GM13977 (cell line): ENCODE data around the gene SIRT3.

Experiments
- DNase-seq: peaks from one replicate; pipeline ENCODE4 v3.0.0; 2012; ENCODE audit warnings: low spot score
- CTCF ChIP-seq: IDR thresholded peaks from 2 replicates; pipeline ENCODE4 v1.5.1; 2012; ENCODE audit warnings: mild to moderate bottlenecking, control low read depth; ENCODE audit not compliant: insufficient read depth; ENCODE audit errors: extremely low read depth, missing control alignments
- in situ Hi-C: fragments of 300-500 bp; cut with MboI; formaldehyde crosslinking; loops from one replicate; pipeline ENCODE4 v1.12.0; 2022; ENCODE audit warnings: low sequenced_read_pairs, low pct_unique_long_range_greater_than_20kb, mixed read lengths, inconsistent platforms; ENCODE audit not compliant: unreplicated experiment

Gene SIRT3

GRCh38 chr11:278001-278951, 42.1 kb upstream of the SIRT3 start, which contains the start of gene NLRP6:
NLRP6 (plus strand) TSS chr11:278407; CDS start chr11:278570, 163 bp downstream.
- TF ChIP-seq CTCF, result no peak
- in situ Hi-C loops, result no loop called here
- no peak for DNase-seq

- DNase-seq, result no peak
- TF ChIP-seq CTCF, result no peak
- in situ Hi-C loops, result no loop called here
Observed at GRCh38 chr11:276219-276618, 40.1 kb upstream of the SIRT3 start.

GRCh38 chr11:272931-273198, 36.7 kb upstream of the SIRT3 start:
- no peak for DNase-seq
- in situ Hi-C loops, result no loop called here
- TF ChIP-seq CTCF, result no peak

GRCh38 chr11:272195-272930, 36.2 kb upstream of the SIRT3 start:
- in situ Hi-C loops, result no loop called here
- no peak for DNase-seq
- no peak for TF ChIP-seq CTCF

GRCh38 chr11:271319-271715, 35.2 kb upstream of the SIRT3 start:
- no peak for DNase-seq
- in situ Hi-C loops, result no loop called here
- TF ChIP-seq CTCF, result no peak

- in situ Hi-C loops, result no loop called here
- DNase-seq, result no peak
- TF ChIP-seq CTCF, result no peak
Observed at GRCh38 chr11:270451-271318, 34.5 kb upstream of the SIRT3 start.
